HCT116 (cell line): ENCODE data around the gene PIMREG. TPM values are rescaled to one million over a fixed set of nuclear protein-coding genes. Genes with fewer than 3 reads are reported as not detected.

Source experiments
- ATAC-seq: fragments of 200-7000 bp; cut with Tn5 transposase; 2 replicates; pipeline ENCODE4 v1.9.1; 2020; ENCODE audit warnings: mild to moderate bottlenecking, moderate library complexity
- BruUV-seq: library from RNA; stranded (reverse); fragments of 400-500 nt; replicated peaks from 2 replicates; lab custom pipeline; 2021; lab: Mats Ljungman, UMichigan
- CTCF ChIA-PET: fragments of 300-600 bp; sonication (Branson Sonifier 250); formaldehyde crosslinking; loops from one replicate; lab custom pipeline; 2021; ENCODE audit warnings: antibody characterized with exemption; lab: Charles Lee
- POLR2A ChIA-PET: fragments of 300-600, 350-600 bp; sonication (Branson Sonifier 250); formaldehyde crosslinking; loops from one replicate; lab custom pipeline; 2021; ENCODE audit warnings: antibody characterized with exemption; lab: Charles Lee
- RAD21 ChIA-PET, 2 experiments: fragments of 300-600 bp; sonication (Branson Sonifier 250); formaldehyde crosslinking; loops; one replicate each; lab custom pipeline; 2023; ENCODE audit warnings: low total read pairs in 2 of 2; ENCODE audit not compliant: uncharacterized antibody in 2 of 2, unreplicated experiment in 2 of 2, low non-redundant PET in 1 of 2; lab: Charles Lee
- DNase-seq: peaks from one replicate; pipeline ENCODE4 v3.0.0-alpha.2; 2010; ENCODE audit warnings: low read depth, low spot score
- H2AFZ ChIP-seq: fragments of 200-600 bp; shearing (Covaris generic), sonication (generic); 2 replicates; pipeline ENCODE4 v1.6.1; 2017; ENCODE audit warnings: low read depth, mixed run types, mixed read lengths, antibody characterized with exemption, low read length; ENCODE audit not compliant: poor library complexity, severe bottlenecking
- H3K27ac ChIP-seq: 2 replicates; pipeline ENCODE4 v1.5.1; 2012; ENCODE audit warnings: low read depth, low read length
- H3K27me3 ChIP-seq: fragments of 200-600 bp; sonication (generic); 2 replicates; pipeline ENCODE4 v1.6.1; 2016; ENCODE audit warnings: mixed run types, low read length, mixed read lengths; ENCODE audit not compliant: insufficient read depth
- H3K36me3 ChIP-seq, 2 experiments: fragments of 200-500 bp in 1 of 2; fragments of 200-600 bp in 1 of 2; sonication (Bioruptor generic) in 1 of 2; sonication (generic) in 1 of 2; 2 replicates each; pipeline versions ENCODE4 v1.5.1 to v1.6.1; 2014 to 2016; ENCODE audit warnings: low read length in 2 of 2, inconsistent platforms in 1 of 2, mixed read lengths in 1 of 2, mixed run types in 1 of 2; ENCODE audit not compliant: insufficient read depth in 2 of 2, control insufficient read depth in 1 of 2
- H3K4me1 ChIP-seq, 2 experiments: fragments of 200-600 bp in 1 of 2; sonication (generic) in 1 of 2; 2 replicates each; pipeline versions ENCODE4 v1.5.1 to v1.6.1; 2012 to 2017; ENCODE audit warnings: low read length in 2 of 2, inconsistent platforms in 1 of 2, mild to moderate bottlenecking in 1 of 2, mixed read lengths in 1 of 2, mixed run types in 1 of 2, moderate library complexity in 1 of 2; ENCODE audit not compliant: insufficient read depth in 2 of 2, control insufficient read depth in 1 of 2
- H3K4me2 ChIP-seq: fragments of 200-600 bp; sonication (generic); 2 replicates; pipeline ENCODE4 v1.6.1; 2017; ENCODE audit warnings: mixed run types, low read length, mixed read lengths
- H3K4me3 ChIP-seq, 2 experiments: fragments of 200-600 bp in 1 of 2; sonication (generic) in 1 of 2; replicated peaks in 1 of 2; 2 replicates each; pipeline ENCODE4 v1.5.1; 2011 to 2016; ENCODE audit warnings: low read length in 2 of 2, control low read depth in 1 of 2, low read depth in 1 of 2, mild to moderate bottlenecking in 1 of 2, mixed read lengths in 1 of 2, mixed run types in 1 of 2
- H3K79me2 ChIP-seq: fragments of 200-600 bp; sonication (generic); 2 replicates; pipeline ENCODE4 v1.6.1; 2017; ENCODE audit warnings: mild to moderate bottlenecking, mixed run types, low read length, moderate library complexity, mixed read lengths; ENCODE audit not compliant: insufficient read depth
- H3K9ac ChIP-seq: fragments of 200-600 bp; sonication (generic); 2 replicates; pipeline ENCODE4 v1.6.1; 2016; ENCODE audit warnings: low read length, mixed read lengths
- H3K9me2 ChIP-seq: fragments of 200-600 bp; sonication (generic), shearing (Covaris generic); 2 replicates; pipeline ENCODE4 v1.6.1; 2017; ENCODE audit warnings: mixed run types, mild to moderate bottlenecking, moderate library complexity; ENCODE audit not compliant: insufficient read depth
- H3K9me3 ChIP-seq, 2 experiments: fragments of 200-500 bp in 1 of 2; fragments of 200-600 bp in 1 of 2; sonication (Bioruptor generic) in 1 of 2; sonication (generic) in 1 of 2; 2 replicates each; pipeline ENCODE4 v1.6.1; 2014 to 2017; ENCODE audit warnings: low read length in 2 of 2, mixed read lengths in 2 of 2, inconsistent platforms in 1 of 2, low read depth in 1 of 2, mild to moderate bottlenecking in 1 of 2, mixed run types in 1 of 2, moderate library complexity in 1 of 2; ENCODE audit not compliant: control insufficient read depth in 1 of 2, insufficient read depth in 1 of 2
- H4K20me1 ChIP-seq: fragments of 200-600 bp; sonication (generic), shearing (Covaris generic); 2 replicates; pipeline ENCODE4 v1.6.1; 2017; ENCODE audit warnings: mixed run types, mild to moderate bottlenecking, moderate library complexity; ENCODE audit not compliant: insufficient read depth
- ELF1 ChIP-seq: IDR thresholded peaks from 2 replicates; pipeline ENCODE4 v1.6.1; 2012; ENCODE audit warnings: low read depth, borderline replicate concordance
- EZH2 ChIP-seq: fragments of 200-600 bp; sonication (generic); IDR thresholded peaks from 2 replicates; pipeline ENCODE4 v1.6.1; 2017; ENCODE audit warnings: antibody characterized with exemption, mixed run types
- EZH2phosphoT487 ChIP-seq: fragments of 200-600 bp; IDR thresholded peaks from 2 replicates; pipeline ENCODE4 v1.6.1; 2018; ENCODE audit warnings: antibody characterized with exemption, borderline replicate concordance
- JUND ChIP-seq: IDR thresholded peaks from 2 replicates; pipeline ENCODE4 v1.6.1; 2012
- RAD21 ChIP-seq: IDR thresholded peaks from 2 replicates; pipeline ENCODE4 v1.6.1; 2012; ENCODE audit warnings: low read depth, mild to moderate bottlenecking
- SIN3A ChIP-seq: IDR thresholded peaks from 2 replicates; pipeline ENCODE4 v1.6.1; 2012; ENCODE audit warnings: low read depth
- SP1 ChIP-seq: IDR thresholded peaks from 2 replicates; pipeline ENCODE4 v1.6.1; 2012; ENCODE audit warnings: low read depth
- SRF ChIP-seq: IDR thresholded peaks from 2 replicates; pipeline ENCODE4 v1.6.1; 2012; ENCODE audit warnings: low read depth
- TCF7L2 ChIP-seq: IDR thresholded peaks from 2 replicates; pipeline ENCODE4 v1.7.0; 2011; ENCODE audit warnings: borderline replicate concordance, inconsistent platforms; ENCODE audit not compliant: insufficient read depth, insufficient read length; ENCODE audit errors: extremely low read depth
- YY1 ChIP-seq: IDR thresholded peaks from 2 replicates; pipeline ENCODE4 v1.6.1; 2011; ENCODE audit warnings: low read length, low read depth, moderate library complexity, mild to moderate bottlenecking; ENCODE audit not compliant: insufficient replicate concordance; ENCODE audit errors: extremely low read depth
- intact Hi-C: fragments of 100-400 bp; cut with micrococcal nuclease; formaldehyde crosslinking; loops from 2 replicates; pipeline ENCODE4 v1.10.0; 2022
- total RNA-seq: library from RNA; stranded (reverse); gene quantifications from one replicate; pipeline ENCODE4 v1.2.1, GENCODE V29; 2021; ENCODE audit not compliant: unreplicated experiment
- TF ChIP-seq, protein P1 (sequence below): IDR thresholded peaks from 2 replicates; pipeline ENCODE4 v1.6.1; 2011; ENCODE audit warnings: mild to moderate bottlenecking, low read length, moderate library complexity; ENCODE audit not compliant: insufficient replicate concordance; ENCODE audit errors: extremely low read depth
- TF ChIP-seq, protein P2 (sequence below): IDR thresholded peaks from 2 replicates; pipeline ENCODE4 v1.6.1; 2012
- TF ChIP-seq, protein P3 (sequence below), 3 experiments: fragments of 200-600 bp in 1 of 3; sonication (generic) in 1 of 3; IDR thresholded peaks in 2 of 3; conservative IDR thresholded peaks in 1 of 3; 2 replicates each; pipeline ENCODE4 v1.5.1; 2012 to 2017; ENCODE audit warnings: low read depth in 2 of 3, low read length in 2 of 3, antibody characterized with exemption in 1 of 3, borderline replicate concordance in 1 of 3, control low read depth in 1 of 3, mild to moderate bottlenecking in 1 of 3, mixed read lengths in 1 of 3, mixed run types in 1 of 3, moderate library complexity in 1 of 3; ENCODE audit not compliant: insufficient read depth in 1 of 3

PIMREG gene
- total RNA-seq, 1 experiment from 2014 or later = 57.0 TPM

DNA sequence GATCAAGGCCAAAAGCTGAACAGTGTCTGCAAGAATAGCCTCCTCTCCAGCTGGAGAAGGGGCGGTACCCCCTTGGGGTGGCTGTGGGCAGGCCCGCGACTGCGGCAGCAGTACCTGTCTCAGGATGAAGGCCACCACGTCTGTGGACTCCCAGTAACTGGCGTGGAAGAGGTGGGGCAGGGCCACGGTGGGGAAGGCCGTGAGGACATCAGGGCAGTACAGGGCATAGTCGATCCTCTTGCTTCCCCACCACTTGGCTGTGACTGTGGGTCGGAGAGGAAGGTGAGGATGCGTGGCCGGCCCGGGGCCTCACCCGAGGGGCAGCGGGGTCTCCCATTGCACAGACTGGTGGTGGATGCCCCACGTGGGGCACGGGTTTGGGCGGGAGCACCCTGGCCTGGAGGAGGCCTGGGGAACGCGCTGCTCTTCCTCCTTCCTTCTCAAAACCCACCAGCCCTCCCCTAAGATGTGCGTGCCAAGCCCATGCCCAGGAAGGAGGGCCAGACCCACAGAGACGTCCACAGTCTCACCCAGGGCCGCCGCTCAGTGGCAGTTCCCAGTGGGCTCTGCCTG lies 26.0 kb downstream of the PIMREG start:
- Histone ChIP-seq H3K27ac (no peak overlapping the region), H3K36me3 (no peaks in the 10 kb centered on the region), H3K9me3 (peaks cover 0 to 10% of the 10 kb centered on the region in 2 experiments; a peak in 1 of 4 replicates), H3K4me3 (no peak overlapping the region), H3K9me2 (no peaks in the 10 kb centered on the region), H3K79me2 (no peaks in the 10 kb centered on the region), H3K4me1 (peaks cover 12 to 18% of the 10 kb centered on the region in 2 experiments; a peak in 3 of 4 replicates), H2AFZ (no peak overlapping the region), H3K4me2 (no peak overlapping the region), H3K27me3 (no peaks in the 10 kb centered on the region), H4K20me1 (no peaks in the 10 kb centered on the region), H3K9ac (no peak overlapping the region)
- ChIA-PET POLR2A (no interaction called here), RAD21 (no interaction called here), CTCF (interaction anchor here (2.7 kb wide), 1 partner anchor 178 kb away, joined by 19 read pairs; no protein-coding TSS in a partner anchor)
- DNase-seq = no peak
- TF ChIP-seq YY1 (no peak), ELF1 (no peak), EZH2phosphoT487 (no peak), EZH2 (no peak), SRF (no peak), SP1 (no peak), TCF7L2 (no peak), RAD21 (no peak), JUND (no peak), SIN3A (no peak)
- TF ChIP-seq, protein P1, sequence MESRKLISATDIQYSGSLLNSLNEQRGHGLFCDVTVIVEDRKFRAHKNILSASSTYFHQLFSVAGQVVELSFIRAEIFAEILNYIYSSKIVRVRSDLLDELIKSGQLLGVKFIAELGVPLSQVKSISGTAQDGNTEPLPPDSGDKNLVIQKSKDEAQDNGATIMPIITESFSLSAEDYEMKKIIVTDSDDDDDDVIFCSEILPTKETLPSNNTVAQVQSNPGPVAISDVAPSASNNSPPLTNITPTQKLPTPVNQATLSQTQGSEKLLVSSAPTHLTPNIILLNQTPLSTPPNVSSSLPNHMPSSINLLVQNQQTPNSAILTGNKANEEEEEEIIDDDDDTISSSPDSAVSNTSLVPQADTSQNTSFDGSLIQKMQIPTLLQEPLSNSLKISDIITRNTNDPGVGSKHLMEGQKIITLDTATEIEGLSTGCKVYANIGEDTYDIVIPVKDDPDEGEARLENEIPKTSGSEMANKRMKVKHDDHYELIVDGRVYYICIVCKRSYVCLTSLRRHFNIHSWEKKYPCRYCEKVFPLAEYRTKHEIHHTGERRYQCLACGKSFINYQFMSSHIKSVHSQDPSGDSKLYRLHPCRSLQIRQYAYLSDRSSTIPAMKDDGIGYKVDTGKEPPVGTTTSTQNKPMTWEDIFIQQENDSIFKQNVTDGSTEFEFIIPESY = no peak
- TF ChIP-seq, protein P2, sequence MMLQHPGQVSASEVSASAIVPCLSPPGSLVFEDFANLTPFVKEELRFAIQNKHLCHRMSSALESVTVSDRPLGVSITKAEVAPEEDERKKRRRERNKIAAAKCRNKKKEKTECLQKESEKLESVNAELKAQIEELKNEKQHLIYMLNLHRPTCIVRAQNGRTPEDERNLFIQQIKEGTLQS = no peak
- TF ChIP-seq, protein P3, sequence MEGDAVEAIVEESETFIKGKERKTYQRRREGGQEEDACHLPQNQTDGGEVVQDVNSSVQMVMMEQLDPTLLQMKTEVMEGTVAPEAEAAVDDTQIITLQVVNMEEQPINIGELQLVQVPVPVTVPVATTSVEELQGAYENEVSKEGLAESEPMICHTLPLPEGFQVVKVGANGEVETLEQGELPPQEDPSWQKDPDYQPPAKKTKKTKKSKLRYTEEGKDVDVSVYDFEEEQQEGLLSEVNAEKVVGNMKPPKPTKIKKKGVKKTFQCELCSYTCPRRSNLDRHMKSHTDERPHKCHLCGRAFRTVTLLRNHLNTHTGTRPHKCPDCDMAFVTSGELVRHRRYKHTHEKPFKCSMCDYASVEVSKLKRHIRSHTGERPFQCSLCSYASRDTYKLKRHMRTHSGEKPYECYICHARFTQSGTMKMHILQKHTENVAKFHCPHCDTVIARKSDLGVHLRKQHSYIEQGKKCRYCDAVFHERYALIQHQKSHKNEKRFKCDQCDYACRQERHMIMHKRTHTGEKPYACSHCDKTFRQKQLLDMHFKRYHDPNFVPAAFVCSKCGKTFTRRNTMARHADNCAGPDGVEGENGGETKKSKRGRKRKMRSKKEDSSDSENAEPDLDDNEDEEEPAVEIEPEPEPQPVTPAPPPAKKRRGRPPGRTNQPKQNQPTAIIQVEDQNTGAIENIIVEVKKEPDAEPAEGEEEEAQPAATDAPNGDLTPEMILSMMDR (IDR thresholded peaks at IDR 0.05 in 2 of 3, conservative IDR thresholded peaks at IDR 0.05 in 1 of 3; ENCODE audit: borderline replicate concordance in 1 of 3, insufficient read depth in 1 of 3, low read depth in 2 of 3, low read length in 2 of 3) = no peak
- intact Hi-C loops = no loop called here
- no peak for ATAC-seq
- BruUV-seq = no TSS peak
